Endothelial cell (in vitro differentiated cells): ENCODE data around the gene TCF7. TPM values are rescaled to one million over a fixed set of nuclear protein-coding genes. Genes with fewer than 3 reads are reported as not detected.
A peak's percentile ranks its signal among the peaks of the same experiment; 100 is the strongest.

Experiments used
- DNase-seq: peaks from one replicate; pipeline ENCODE4 v3.0.0; 2021; ENCODE audit warnings: low spot score
- H3K27ac Mint-ChIP-seq: one replicate; pipeline ENCODE4 v1.8.0; 2021; ENCODE audit warnings: mixed read lengths, inconsistent platforms; ENCODE audit not compliant: unreplicated experiment
- H3K27me3 Mint-ChIP-seq: one replicate; pipeline ENCODE4 v1.8.0; 2021; ENCODE audit warnings: mild to moderate bottlenecking, moderate library complexity, mixed read lengths, inconsistent platforms; ENCODE audit not compliant: unreplicated experiment
- H3K36me3 Mint-ChIP-seq: one replicate; pipeline ENCODE4 v1.8.0; 2021; ENCODE audit warnings: mild to moderate bottlenecking, low read depth, mixed read lengths, inconsistent platforms; ENCODE audit not compliant: unreplicated experiment
- H3K4me1 Mint-ChIP-seq: one replicate; pipeline ENCODE4 v1.8.0; 2021; ENCODE audit warnings: mild to moderate bottlenecking, mixed read lengths, inconsistent platforms; ENCODE audit not compliant: unreplicated experiment
- H3K4me3 Mint-ChIP-seq: one replicate; pipeline ENCODE4 v1.8.0; 2021; ENCODE audit warnings: mild to moderate bottlenecking, mixed read lengths, inconsistent platforms; ENCODE audit not compliant: unreplicated experiment
- H3K9me3 Mint-ChIP-seq: one replicate; pipeline ENCODE4 v1.8.0; 2021; ENCODE audit warnings: mixed read lengths, inconsistent platforms; ENCODE audit not compliant: unreplicated experiment
- total RNA-seq: library from RNA; stranded (reverse); fragmentation: NEBNext Ultra II Directional; extraction: Animal tissue kit (Norgen Biotek cat#: 25700); gene quantifications from one replicate; pipeline ENCODE4 v1.2.1, GENCODE V29; 2021; ENCODE audit not compliant: unreplicated experiment
- TF ChIP-seq, protein P1 (sequence below): fragments of 200-600 bp; sonication (generic); IDR thresholded peaks from one replicate; pipeline ENCODE4 v1.5.0; 2021; ENCODE audit warnings: antibody characterized with exemption; ENCODE audit not compliant: unreplicated experiment

The TCF7 gene
- total RNA-seq, 1 donor from 2014 or later = 9.5 TPM

- H3K9me3 Mint-ChIP-seq = no peaks in the 10 kb centered on the region
- no peak for DNase-seq
- H3K27ac Mint-ChIP-seq = no peak overlapping the region
- peaks cover 45% of the 10 kb centered on the region for H3K4me1 Mint-ChIP-seq
- peaks cover 13% of the 10 kb centered on the region for H3K27me3 Mint-ChIP-seq
- TF ChIP-seq, protein P1, sequence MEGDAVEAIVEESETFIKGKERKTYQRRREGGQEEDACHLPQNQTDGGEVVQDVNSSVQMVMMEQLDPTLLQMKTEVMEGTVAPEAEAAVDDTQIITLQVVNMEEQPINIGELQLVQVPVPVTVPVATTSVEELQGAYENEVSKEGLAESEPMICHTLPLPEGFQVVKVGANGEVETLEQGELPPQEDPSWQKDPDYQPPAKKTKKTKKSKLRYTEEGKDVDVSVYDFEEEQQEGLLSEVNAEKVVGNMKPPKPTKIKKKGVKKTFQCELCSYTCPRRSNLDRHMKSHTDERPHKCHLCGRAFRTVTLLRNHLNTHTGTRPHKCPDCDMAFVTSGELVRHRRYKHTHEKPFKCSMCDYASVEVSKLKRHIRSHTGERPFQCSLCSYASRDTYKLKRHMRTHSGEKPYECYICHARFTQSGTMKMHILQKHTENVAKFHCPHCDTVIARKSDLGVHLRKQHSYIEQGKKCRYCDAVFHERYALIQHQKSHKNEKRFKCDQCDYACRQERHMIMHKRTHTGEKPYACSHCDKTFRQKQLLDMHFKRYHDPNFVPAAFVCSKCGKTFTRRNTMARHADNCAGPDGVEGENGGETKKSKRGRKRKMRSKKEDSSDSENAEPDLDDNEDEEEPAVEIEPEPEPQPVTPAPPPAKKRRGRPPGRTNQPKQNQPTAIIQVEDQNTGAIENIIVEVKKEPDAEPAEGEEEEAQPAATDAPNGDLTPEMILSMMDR = no peak
- peaks cover 19% of the 10 kb centered on the region for H3K36me3 Mint-ChIP-seq
- H3K4me3 Mint-ChIP-seq = no peak overlapping the region
These were observed 28.9 kb downstream of the TCF7 start for GRCh38 chr5:134143431-134143830.

DNA sequence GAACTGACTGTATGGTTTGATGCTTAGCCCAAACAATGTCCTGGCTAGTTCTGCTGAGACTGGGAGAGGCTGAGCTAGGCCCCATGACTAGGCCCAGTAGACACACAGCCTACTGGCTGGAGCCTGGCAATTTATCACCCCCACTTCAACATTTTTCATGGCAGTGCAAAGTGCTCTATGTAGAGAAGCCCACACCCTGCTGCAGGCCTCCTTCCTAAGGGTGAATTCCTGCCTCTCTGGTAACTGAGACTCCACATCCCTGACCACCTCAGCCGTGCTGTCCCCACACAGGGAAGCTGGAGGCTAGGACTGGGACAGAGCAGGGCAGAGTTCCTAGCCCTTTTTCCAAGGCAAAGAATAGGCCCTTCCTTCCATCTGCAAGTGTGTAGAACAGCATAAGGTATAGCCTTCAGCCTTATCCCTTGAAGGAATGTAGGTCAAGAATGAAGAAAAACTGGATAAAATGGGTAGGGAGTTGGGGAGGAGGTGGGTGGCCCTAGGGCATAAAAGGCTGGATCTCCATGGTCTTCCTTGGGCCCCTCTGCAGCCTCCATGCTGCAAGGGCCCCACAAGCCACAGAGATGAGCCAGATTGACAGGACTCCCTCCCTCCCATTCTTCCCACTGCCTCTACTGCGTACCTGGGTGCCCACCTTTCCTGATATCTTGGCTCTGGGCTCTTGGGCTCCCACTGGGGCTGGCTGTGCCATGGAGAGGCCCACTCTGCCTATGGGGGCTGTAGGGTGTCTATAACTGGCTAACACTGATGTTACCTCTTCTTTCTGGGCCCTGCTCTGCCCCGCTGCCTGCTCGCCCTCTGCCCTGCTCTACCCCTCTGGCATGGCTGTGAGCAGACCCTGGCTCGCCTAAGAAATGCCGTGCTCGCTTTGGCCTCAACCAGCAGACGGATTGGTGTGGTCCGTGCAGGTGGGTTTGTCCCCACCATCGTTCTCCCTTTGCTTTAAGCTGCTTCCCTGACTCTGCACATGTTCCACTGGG is 29.8 kb downstream of the TCF7 start:
- H3K27me3 Mint-ChIP-seq = peaks cover 15% of the 10 kb centered on the region
- H3K4me3 Mint-ChIP-seq = no peak overlapping the region
- no peak for DNase-seq
- peaks cover 22% of the 10 kb centered on the region for H3K36me3 Mint-ChIP-seq
- peaks cover 47% of the 10 kb centered on the region for H3K4me1 Mint-ChIP-seq
- TF ChIP-seq, protein P1 = no peak
- H3K27ac Mint-ChIP-seq = peak overlapping the region; percentile 14
- no peaks in the 10 kb centered on the region for H3K9me3 Mint-ChIP-seq

- Mint-ChIP-seq H3K4me1 (peaks cover 49% of the 10 kb centered on the region), H3K27me3 (peaks cover 15% of the 10 kb centered on the region), H3K4me3 (no peak overlapping the region), H3K9me3 (no peaks in the 10 kb centered on the region), H3K36me3 (peaks cover 28% of the 10 kb centered on the region), H3K27ac (peak overlapping the region; percentile 14)
- DNase-seq = no peak
- TF ChIP-seq, protein P1 = no peak
These were observed 30.7 kb downstream of the TCF7 start for GRCh38 chr5:134145041-134145757.

GRCh38 chr5:134145779-134146581 is 31.5 kb downstream of the TCF7 start:
- Mint-ChIP-seq H3K9me3 (no peaks in the 10 kb centered on the region), H3K27me3 (peaks cover 15% of the 10 kb centered on the region), H3K36me3 (peaks cover 29% of the 10 kb centered on the region), H3K4me3 (no peak overlapping the region), H3K27ac (no peak overlapping the region), H3K4me1 (peaks cover 51% of the 10 kb centered on the region)
- TF ChIP-seq, protein P1 = peak; percentile 98
- DNase-seq = peak; percentile 83
